NT2/D1 (cell line): ENCODE results near the gene CFAP54.

ENCODE experiments used
- DNase-seq: peaks from one replicate; pipeline ENCODE4 v3.0.0-alpha.2; 2011; ENCODE audit warnings: low read depth, low spot score
- H3K27me3 ChIP-seq: 2 replicates; pipeline ENCODE4 v1.6.0; 2011; ENCODE audit warnings: mild to moderate bottlenecking; ENCODE audit not compliant: insufficient read length, insufficient read depth
- H3K36me3 ChIP-seq: 2 replicates; pipeline ENCODE4 v1.6.1; 2011; ENCODE audit warnings: mild to moderate bottlenecking, low read length, mixed read lengths; ENCODE audit not compliant: insufficient read depth, insufficient read length
- H3K4me1 ChIP-seq: 2 replicates; pipeline ENCODE4 v1.5.1; 2011; ENCODE audit not compliant: insufficient read depth, insufficient read length
- H3K4me3 ChIP-seq: 2 replicates; pipeline ENCODE4 v1.5.1; 2011; ENCODE audit warnings: low read depth; ENCODE audit not compliant: insufficient read length
- H3K9ac ChIP-seq: 2 replicates; pipeline ENCODE4 v1.6.0; 2011; ENCODE audit warnings: low read depth; ENCODE audit not compliant: insufficient read length
- H3K9me3 ChIP-seq: 2 replicates; pipeline ENCODE4 v1.5.1; 2011; ENCODE audit warnings: mild to moderate bottlenecking, low read length; ENCODE audit not compliant: insufficient read depth
- SUZ12 ChIP-seq: IDR thresholded peaks from 2 replicates; pipeline ENCODE4 v1.6.1; 2011; ENCODE audit not compliant: insufficient read length, insufficient read depth; ENCODE audit errors: extremely low read depth
- YY1 ChIP-seq: IDR thresholded peaks from 2 replicates; pipeline ENCODE4 v1.6.1; 2011; ENCODE audit not compliant: insufficient read length, insufficient read depth
- ZNF274 ChIP-seq: IDR thresholded peaks from 2 replicates; pipeline ENCODE4 v1.6.1; 2011; ENCODE audit warnings: mild to moderate bottlenecking, low read depth, low read length

The CFAP54 gene

GRCh38 chr12:96502949-96503532, 13.7 kb downstream of the CFAP54 start:
- Histone ChIP-seq H3K9ac (no peak overlapping the region), H3K36me3 (no peaks in the 10 kb centered on the region), H3K9me3 (no peaks in the 10 kb centered on the region), H3K4me1 (no peaks in the 10 kb centered on the region), H3K4me3 (no peak overlapping the region), H3K27me3 (no peaks in the 10 kb centered on the region)
- no peak for DNase-seq
- TF ChIP-seq SUZ12: no peak
- TF ChIP-seq ZNF274: no peak
- no peak for TF ChIP-seq YY1

- no peak for TF ChIP-seq SUZ12
- no peak overlapping the region for H3K9ac ChIP-seq
- H3K9me3 ChIP-seq: no peaks in the 10 kb centered on the region
These were observed 14.6 kb downstream of the CFAP54 start for GRCh38 chr12:96503976-96504375.

GRCh38 chr12:96506776-96507175, 17.4 kb downstream of the CFAP54 start:
- Histone ChIP-seq H3K9me3 (no peaks in the 10 kb centered on the region), H3K4me1 (no peaks in the 10 kb centered on the region), H3K36me3 (no peaks in the 10 kb centered on the region), H3K4me3 (no peak overlapping the region), H3K9ac (no peak overlapping the region), H3K27me3 (no peaks in the 10 kb centered on the region)
- TF ChIP-seq ZNF274 (no peak), SUZ12 (no peak), YY1 (no peak)
- no peak for DNase-seq

More at GRCh38 chr12:96503976-96504375, 14.6 kb downstream of the CFAP54 start:
- no peak overlapping the region for H3K4me3 ChIP-seq
- DNase-seq: no peak
- H3K36me3 ChIP-seq: no peaks in the 10 kb centered on the region
- H3K4me1 ChIP-seq: no peaks in the 10 kb centered on the region
- no peaks in the 10 kb centered on the region for H3K27me3 ChIP-seq

- Histone ChIP-seq H3K4me3 (no peak overlapping the region), H3K9me3 (no peaks in the 10 kb centered on the region), H3K36me3 (no peaks in the 10 kb centered on the region), H3K27me3 (no peaks in the 10 kb centered on the region), H3K9ac (no peak overlapping the region), H3K4me1 (no peaks in the 10 kb centered on the region)
- DNase-seq: no peak
- no peak for TF ChIP-seq SUZ12
- no peak for TF ChIP-seq ZNF274
- TF ChIP-seq YY1: no peak
These were observed 21.0 kb downstream of the CFAP54 start for GRCh38 chr12:96510306-96510764.

- no peak for DNase-seq
- TF ChIP-seq ZNF274 (no peak), SUZ12 (no peak), YY1 (no peak)
- H3K4me3 ChIP-seq: no peak overlapping the region
- no peak overlapping the region for H3K9ac ChIP-seq
- H3K27me3 ChIP-seq: no peaks in the 10 kb centered on the region
- no peaks in the 10 kb centered on the region for H3K36me3 ChIP-seq
- H3K9me3 ChIP-seq: no peaks in the 10 kb centered on the region
- no peaks in the 10 kb centered on the region for H3K4me1 ChIP-seq
These were observed 23.8 kb downstream of the CFAP54 start for GRCh38 chr12:96513166-96513565.

- H3K9ac ChIP-seq: no peak overlapping the region
- H3K27me3 ChIP-seq: no peaks in the 10 kb centered on the region
- no peak for TF ChIP-seq YY1
- no peak for TF ChIP-seq ZNF274
- no peak for TF ChIP-seq SUZ12
- no peaks in the 10 kb centered on the region for H3K36me3 ChIP-seq
- H3K9me3 ChIP-seq: no peaks in the 10 kb centered on the region
- H3K4me3 ChIP-seq: no peak overlapping the region
- H3K4me1 ChIP-seq: no peaks in the 10 kb centered on the region
- no peak for DNase-seq
These were observed 24.3 kb downstream of the CFAP54 start for GRCh38 chr12:96513681-96514080.

- Histone ChIP-seq H3K4me3 (no peak overlapping the region), H3K36me3 (no peaks in the 10 kb centered on the region), H3K9me3 (no peaks in the 10 kb centered on the region), H3K27me3 (no peaks in the 10 kb centered on the region), H3K4me1 (no peaks in the 10 kb centered on the region), H3K9ac (no peak overlapping the region)
- no peak for DNase-seq
- TF ChIP-seq YY1 (no peak), SUZ12 (no peak), ZNF274 (no peak)
These were observed 25.0 kb downstream of the CFAP54 start for GRCh38 chr12:96514328-96514727.
